H1 (cell line): Measurements from ENCODE around the gene FBXL16. TPM values are rescaled to one million over a fixed set of nuclear protein-coding genes. Genes with fewer than 3 reads are reported as not detected.

Source experiments
- CTCF ChIA-PET: fragments of 300-600 bp; sonication (Branson Sonifier 250); formaldehyde crosslinking; loops from one replicate; lab custom pipeline; 2021; ENCODE audit not compliant: partially characterized antibody; lab: Charles Lee
- POLR2A ChIA-PET: fragments of 300-600 bp; sonication (Branson Sonifier 250); formaldehyde crosslinking; loops from one replicate; lab custom pipeline; 2021; ENCODE audit warnings: inconsistent platforms; ENCODE audit not compliant: partially characterized antibody; lab: Charles Lee
- DNase-seq, 2 experiments: peaks; one replicate each; pipeline versions ENCODE4 v3.0.0 to v3.0.0-alpha.2; 2010 to 2022; ENCODE audit warnings: low spot score in 2 of 2, low read depth in 1 of 2, mixed read lengths in 1 of 2
- FAIRE-seq: peaks from 2 replicates; lab custom pipeline; 2011; peaks lifted over from hg19 to GRCh38; lab: Jason Lieb, UNC
- H2AFZ ChIP-seq: 2 replicates; pipeline ENCODE4 v1.8.1; 2012; ENCODE audit warnings: low read length, inconsistent platforms
- H2AK5ac ChIP-seq: 2 replicates; pipeline ENCODE4 v1.6.1; 2013; ENCODE audit warnings: low read depth, low read length
- H2BK120ac ChIP-seq: replicated peaks from 2 replicates; pipeline ENCODE3; 2013; ENCODE audit warnings: low read depth, low read length, inconsistent platforms
- H2BK12ac ChIP-seq: 2 replicates; pipeline ENCODE4 v1.6.1; 2013; ENCODE audit warnings: low read depth, low read length
- H2BK15ac ChIP-seq: 2 replicates; pipeline ENCODE4 v1.6.1; 2013; ENCODE audit warnings: low read length
- H2BK20ac ChIP-seq: 2 replicates; pipeline ENCODE4 v1.6.1; 2013; ENCODE audit warnings: low read length
- H2BK5ac ChIP-seq: 2 replicates; pipeline ENCODE4 v1.6.1; 2013; ENCODE audit warnings: low read depth, low read length
- H3K14ac ChIP-seq: 2 replicates; pipeline ENCODE4 v1.6.1; 2013; ENCODE audit warnings: inconsistent platforms; ENCODE audit not compliant: insufficient read length
- H3K18ac ChIP-seq: 2 replicates; pipeline ENCODE4 v1.6.1; 2013; ENCODE audit warnings: low read length; ENCODE audit errors: extremely low read depth
- H3K23ac ChIP-seq: 2 replicates; pipeline ENCODE4 v1.6.1; 2013; ENCODE audit warnings: inconsistent platforms; ENCODE audit not compliant: insufficient read length
- H3K23me2 ChIP-seq: 2 replicates; pipeline ENCODE4 v1.6.1; 2013; ENCODE audit warnings: low read depth, low read length
- H3K27ac ChIP-seq: 2 replicates; pipeline ENCODE4 v1.6.1; 2011; ENCODE audit warnings: low read depth, low read length, inconsistent platforms
- H3K27me3 ChIP-seq, 4 experiments: replicated peaks in 1 of 4; 1 replicate in 1 of 4; 2 replicates in 3 of 4; pipeline versions ENCODE4 v1.6.1 to v1.8.1; 2011 to 2013; ENCODE audit warnings: low read length in 3 of 4, mild to moderate bottlenecking in 3 of 4, inconsistent platforms in 2 of 4, mixed read lengths in 2 of 4, moderate library complexity in 1 of 4; ENCODE audit not compliant: control insufficient read depth in 3 of 4, insufficient read depth in 3 of 4; ENCODE audit errors: extremely low read depth in 1 of 4
- H3K36me3 ChIP-seq, 4 experiments: 2 replicates each; pipeline versions ENCODE4 v1.6.1 to v1.8.1; 2011 to 2013; ENCODE audit warnings: mild to moderate bottlenecking in 4 of 4, low read length in 3 of 4, moderate library complexity in 2 of 4, control low read depth in 1 of 4, inconsistent platforms in 1 of 4; ENCODE audit not compliant: insufficient read depth in 4 of 4, control insufficient read depth in 2 of 4
- H3K4ac ChIP-seq: replicated peaks from 2 replicates; pipeline ENCODE3; 2013; ENCODE audit warnings: low read length, low read depth, mixed read lengths, inconsistent platforms; ENCODE audit not compliant: insufficient read length
- H3K4me1 ChIP-seq, 4 experiments: replicated peaks in 1 of 4; 1 replicate in 1 of 4; 2 replicates in 3 of 4; pipeline versions ENCODE4 v1.6.1 to v1.8.1; 2011 to 2013; ENCODE audit warnings: low read length in 3 of 4, inconsistent platforms in 2 of 4, mixed read lengths in 1 of 4; ENCODE audit not compliant: insufficient read depth in 4 of 4, control insufficient read depth in 3 of 4
- H3K4me2 ChIP-seq, 2 experiments: 2 replicates each; pipeline versions ENCODE4 v1.6.1 to v1.8.1; 2011 to 2013; ENCODE audit warnings: low read depth in 2 of 2, low read length in 2 of 2, control low read depth in 1 of 2, inconsistent platforms in 1 of 2, mild to moderate bottlenecking in 1 of 2; ENCODE audit not compliant: insufficient read depth in 1 of 2
- H3K4me3 ChIP-seq, 4 experiments: fragments of 200-600, 300-600 bp in 1 of 4; sonication (generic), shearing (Covaris generic), sonication (Bioruptor Twin) in 1 of 4; 2 replicates each; pipeline versions ENCODE4 v1.5.1 to v1.8.1; 2011 to 2016; ENCODE audit warnings: low read length in 4 of 4, low read depth in 3 of 4, control low read depth in 2 of 4, inconsistent platforms in 2 of 4, mild to moderate bottlenecking in 2 of 4, mixed read lengths in 1 of 4, moderate library complexity in 1 of 4; ENCODE audit not compliant: insufficient read depth in 2 of 4; ENCODE audit errors: extremely low read depth in 1 of 4
- H3K56ac ChIP-seq: replicated peaks from 2 replicates; pipeline ENCODE3; 2013; ENCODE audit warnings: low read depth, mild to moderate bottlenecking, mixed read lengths, low read length, inconsistent platforms; ENCODE audit not compliant: insufficient read length
- H3K79me1 ChIP-seq: 2 replicates; pipeline ENCODE4 v1.6.1; 2013; ENCODE audit warnings: low read depth, low read length, control low read depth
- H3K79me2 ChIP-seq, 2 experiments: 2 replicates each; pipeline versions ENCODE4 v1.6.1 to v1.8.1; 2012 to 2013; ENCODE audit warnings: low read length in 2 of 2, mild to moderate bottlenecking in 2 of 2, inconsistent platforms in 1 of 2; ENCODE audit not compliant: insufficient read depth in 2 of 2, control insufficient read depth in 1 of 2
- H3K9ac ChIP-seq, 4 experiments: replicated peaks in 1 of 4; 1 replicate in 1 of 4; 2 replicates in 3 of 4; pipeline versions ENCODE4 v1.6.1 to v1.8.1; 2011 to 2013; ENCODE audit warnings: low read depth in 3 of 4, low read length in 3 of 4, control low read depth in 2 of 4, mild to moderate bottlenecking in 2 of 4, moderate library complexity in 2 of 4, inconsistent platforms in 1 of 4; ENCODE audit errors: extremely low read depth in 1 of 4
- H3K9me3 ChIP-seq, 2 experiments: 2 replicates each; pipeline versions ENCODE4 v1.6.1 to v1.8.1; 2012 to 2013; ENCODE audit warnings: mild to moderate bottlenecking in 2 of 2, moderate library complexity in 2 of 2, control low read depth in 1 of 2, inconsistent platforms in 1 of 2, low read depth in 1 of 2, low read length in 1 of 2, mixed read lengths in 1 of 2; ENCODE audit not compliant: insufficient read depth in 2 of 2
- H4K20me1 ChIP-seq, 2 experiments: replicated peaks in 1 of 2; 2 replicates each; pipeline versions ENCODE3 to v1.8.1; 2011 to 2013; ENCODE audit warnings: inconsistent platforms in 2 of 2, low read length in 2 of 2, mild to moderate bottlenecking in 1 of 2; ENCODE audit not compliant: insufficient read depth in 2 of 2, control insufficient read depth in 1 of 2
- H4K5ac ChIP-seq: 2 replicates; pipeline ENCODE4 v1.6.1; 2013; ENCODE audit warnings: low read length, low read depth, mixed read lengths, inconsistent platforms; ENCODE audit not compliant: insufficient read length
- H4K8ac ChIP-seq: 2 replicates; pipeline ENCODE4 v1.8.0; 2013; ENCODE audit warnings: mild to moderate bottlenecking, moderate library complexity, low read length, inconsistent platforms; ENCODE audit not compliant: insufficient read depth; ENCODE audit errors: extremely low read depth
- H4K91ac ChIP-seq: replicated peaks from 2 replicates; pipeline ENCODE3; 2013; ENCODE audit warnings: low read length, mixed read lengths, inconsistent platforms; ENCODE audit not compliant: insufficient read length
- BACH1 ChIP-seq: IDR thresholded peaks from 2 replicates; pipeline ENCODE4 v1.6.1; 2012; ENCODE audit warnings: low read length, improper control_type of control experiment
- JUND ChIP-seq: IDR thresholded peaks from 2 replicates; pipeline ENCODE4 v1.6.1; 2011; ENCODE audit warnings: mild to moderate bottlenecking, improper control_type of control experiment, low read length
- RBBP5 ChIP-seq: IDR thresholded peaks from 2 replicates; pipeline ENCODE4 v1.7.1; 2012; ENCODE audit warnings: low read depth, mild to moderate bottlenecking, inconsistent platforms, low read length, moderate library complexity, borderline replicate concordance
- SIRT6 ChIP-seq: IDR thresholded peaks from one replicate; pipeline ENCODE4 v1.7.1; 2012; ENCODE audit warnings: low read length, inconsistent platforms
- WGBS, 2 experiments: shearing (Covaris generic) in 1 of 2; methylation state at CpG; one replicate each; pipeline versions ENCODE4 v1.1.6 to v1.1.7; 2013 to 2015; ENCODE audit warnings: low lambda C conversion rate in 2 of 2, mixed read lengths in 2 of 2, inconsistent platforms in 1 of 2, low coverage in 1 of 2, missing lambda C conversion rate in 1 of 2; ENCODE audit not compliant: insufficient replicate concordance in 2 of 2, insufficient coverage in 1 of 2, insufficient read length in 1 of 2; ENCODE audit errors: extremely low coverage in 1 of 2, missing lambda C conversion rate in 1 of 2; 5-methylcytosine and 5-hydroxymethylcytosine counted together
- polyA plus RNA-seq, 7 experiments: library from polyadenylated mRNA; depleted of rRNA in 3 of 7; stranded (reverse) in 5 of 7; unstranded in 2 of 7; fragments of >200 nt in 5 of 7; fragments of 200-250 nt in 2 of 7; gene quantifications; 1 replicate in 5 of 7; 2 replicates in 1 of 7; 4 replicates in 1 of 7; pipeline versions ENCODE4 v1.2.1 to v1.2.3, GENCODE V29; 2011 to 2013; ENCODE audit warnings: missing spikeins in 2 of 7, mixed read lengths in 2 of 7
- total RNA-seq: library from RNA; stranded (reverse); fragmentation: NEBNext Ultra II Directional; extraction: Animal tissue kit (Norgen Biotek cat#: 25700); gene quantifications from 2 replicates; pipeline ENCODE4 v1.2.1, GENCODE V29; 2021

The FBXL16 gene
- total and polyA plus RNA-seq, 2 of the 8 experiments (the other 6 are each of a cell fraction or from before 2014, with no cell fraction given): 12.5 to 12.8 TPM

DNA sequence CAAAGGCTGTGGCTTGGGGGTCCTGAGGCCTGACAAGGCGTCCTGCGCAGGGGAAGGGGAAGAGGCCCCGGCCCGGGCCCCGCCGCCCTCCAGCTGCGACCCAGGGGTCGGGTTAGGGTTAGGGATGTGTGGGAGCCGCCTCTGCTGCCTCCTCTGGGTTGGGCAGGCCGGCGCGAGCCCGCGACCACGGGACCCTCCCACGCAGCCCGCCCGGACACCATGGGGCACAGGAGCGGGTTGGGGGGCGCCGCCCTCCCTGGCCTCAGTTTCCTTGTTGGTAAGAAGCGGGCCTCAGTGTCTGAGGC, 34.8 kb upstream of the FBXL16 start:
- Histone ChIP-seq H4K91ac (no peak overlapping the region), H3K9ac (peak overlapping the region; percentile 3 to 81 (median 48); a peak in 4 of 7 replicates)
- 5% methylated on average over 14 of the region's 22 CpGs; no CpG with 5 or more reads in 1 of the 2 experiments for WGBS, 2 experiments

More for the DNA sequence above, 34.8 kb upstream of the FBXL16 start:
- Histone ChIP-seq H2BK120ac (no peak overlapping the region), H3K36me3 (peaks cover 0 to 3% (median 0%) of the 10 kb centered on the region in 4 experiments; a peak in 1 of 8 replicates), H3K79me2 (no peaks in the 10 kb centered on the region), H3K23ac (no peak overlapping the region), H3K18ac (no peak overlapping the region), H4K20me1 (peaks cover 0 to 2% of the 10 kb centered on the region in 2 experiments), H3K4me2 (peak overlapping the region; percentile 70 to 80), H3K79me1 (no peaks in the 10 kb centered on the region), H2BK15ac (no peak overlapping the region), H3K27ac (peak overlapping the region; percentile 5; the same call in 1 of the 2 replicates), H4K8ac (peak overlapping the region; percentile 89), H3K27me3 (no peaks in the 10 kb centered on the region), H2BK12ac (no peak overlapping the region), H2BK20ac (no peak overlapping the region), H3K4ac (no peak overlapping the region), H3K4me3 (peak overlapping the region; percentile 62 to 90 (median 81)), H3K56ac (peak overlapping the region; percentile 46), H3K14ac (no peak overlapping the region), H4K5ac (peak overlapping the region; percentile 40), H2BK5ac (no peak overlapping the region), H2AK5ac (no peak overlapping the region), H3K23me2 (peaks cover 7% of the 10 kb centered on the region; the same call in 1 of the 2 replicates), H2AFZ (no peak overlapping the region), H3K4me1 (peaks cover 0 to 9% (median 4%) of the 10 kb centered on the region in 4 experiments; a peak in 5 of 7 replicates), H3K9me3 (no peaks in the 10 kb centered on the region)
- CTCF ChIA-PET: interaction anchor here (1.0 to 35.8 kb wide), 7 partner anchors 10 to 67 kb away, joined by 3 to 977 read pairs (median 12); partner anchors contain the start of genes ANTKMT, CCDC78, CHTF18 and FBXL16
- POLR2A ChIA-PET: interaction anchor here (0.8 to 6.3 kb wide), 17 partner anchors 9 to 60 kb away, joined by 3 to 39 read pairs (median 4); partner anchors contain the start of genes CCDC78, GNG13, MSLN and STUB1
- DNase-seq: no peak
- 0 out of 2 replicates have a peak, but pooled peaks have one; percentile 0 for TF ChIP-seq BACH1
- no peak for TF ChIP-seq JUND
- no peak for TF ChIP-seq SIRT6
- TF ChIP-seq RBBP5: 0 out of 2 replicates have a peak, but pooled peaks have one; percentile 20
- no peak for FAIRE-seq
